Natural killer cell (primary cell): ENCODE results near the gene NRARP. TPM values are rescaled to one million over a fixed set of nuclear protein-coding genes. Genes with fewer than 3 reads are reported as not detected.
A peak's percentile ranks its signal among the peaks of the same experiment; 100 is the strongest.

ENCODE experiments used
- ATAC-seq, 3 donors: fragments of 150-1000 bp in 2 of 3; fragments of 200-7000 bp in 1 of 3; cut with Tn5 transposase; 1 replicate in 1 of 3; 2 replicates in 2 of 3; pipeline ENCODE4 v1.10.0; 2021; ENCODE audit warnings: mild to moderate bottlenecking in 2 of 3, moderate library complexity in 2 of 3
- DNase-seq, 2 donors: peaks; one replicate each; pipeline versions ENCODE4 v3.0.0 to v3.0.0-alpha.2; 2013 to 2021; ENCODE audit warnings: mixed read lengths in 1 of 2
- H3K27ac ChIP-seq: one replicate; pipeline ENCODE4 v1.5.1; 2013; ENCODE audit warnings: mild to moderate bottlenecking, low read length
- H3K27me3 ChIP-seq: one replicate; pipeline ENCODE4 v1.6.1; 2013; ENCODE audit warnings: low read length; ENCODE audit not compliant: control insufficient read depth, insufficient read depth
- H3K36me3 ChIP-seq: one replicate; pipeline ENCODE4 v1.6.1; 2013; ENCODE audit warnings: low read length; ENCODE audit not compliant: control insufficient read depth, insufficient read depth
- H3K4me1 ChIP-seq: one replicate; pipeline ENCODE4 v1.6.1; 2013; ENCODE audit warnings: low read length; ENCODE audit not compliant: control insufficient read depth, insufficient read depth
- H3K4me3 ChIP-seq: one replicate; pipeline ENCODE4 v1.5.1; 2013; ENCODE audit warnings: low read length
- H3K9me3 ChIP-seq: one replicate; pipeline ENCODE4 v1.6.1; 2013; ENCODE audit warnings: low read length; ENCODE audit not compliant: control insufficient read depth, insufficient read depth
- H3K27ac Mint-ChIP-seq, 2 donors: one replicate each; pipeline ENCODE4 v1.8.0; 2022; ENCODE audit warnings: mild to moderate bottlenecking in 2 of 2, mixed read lengths in 2 of 2, moderate library complexity in 1 of 2
- H3K27me3 Mint-ChIP-seq, 2 donors: one replicate each; pipeline ENCODE4 v1.8.0; 2022; ENCODE audit warnings: low read depth in 2 of 2, mixed read lengths in 2 of 2
- H3K36me3 Mint-ChIP-seq: one replicate; pipeline ENCODE4 v1.8.0; 2022; ENCODE audit warnings: mixed read lengths
- H3K4me1 Mint-ChIP-seq, 2 donors: one replicate each; pipeline ENCODE4 v1.8.0; 2022; ENCODE audit warnings: mixed read lengths in 2 of 2
- H3K4me3 Mint-ChIP-seq: one replicate; pipeline ENCODE4 v1.8.0; 2022; ENCODE audit warnings: mild to moderate bottlenecking, moderate library complexity, mixed read lengths
- H3K9me3 Mint-ChIP-seq, 2 donors: one replicate each; pipeline ENCODE4 v1.8.0; 2022; ENCODE audit warnings: mixed read lengths in 2 of 2
- WGBS: methylation state at CpG from one replicate; pipeline ENCODE4 v1.1.7; 2013; ENCODE audit warnings: missing lambda C conversion rate; ENCODE audit not compliant: insufficient coverage; 5-methylcytosine and 5-hydroxymethylcytosine counted together
- intact Hi-C: fragments of 100-400 bp; cut with micrococcal nuclease; formaldehyde crosslinking; loops from one replicate; pipeline ENCODE4 v1.14.2; 2022
- total RNA-seq, 4 donors: library from RNA; stranded (reverse); fragments of 120-200 nt in 1 of 4; gene quantifications; one replicate each; pipeline versions ENCODE4 v1.2.3 to v1.2.4, GENCODE V29; 2013 to 2022
- TF ChIP-seq, protein P1 (sequence below): fragments of 200-600 bp; IDR thresholded peaks from one replicate; pipeline ENCODE4 v1.8.0; 2022; ENCODE audit warnings: antibody characterized with exemption

Gene NRARP
- total RNA-seq, 3 donors from 2014 or later (not counting 1 experiment from before 2014, with no cell fraction given), result 0.88 to 2.3 (median 1.2) TPM

DNA sequence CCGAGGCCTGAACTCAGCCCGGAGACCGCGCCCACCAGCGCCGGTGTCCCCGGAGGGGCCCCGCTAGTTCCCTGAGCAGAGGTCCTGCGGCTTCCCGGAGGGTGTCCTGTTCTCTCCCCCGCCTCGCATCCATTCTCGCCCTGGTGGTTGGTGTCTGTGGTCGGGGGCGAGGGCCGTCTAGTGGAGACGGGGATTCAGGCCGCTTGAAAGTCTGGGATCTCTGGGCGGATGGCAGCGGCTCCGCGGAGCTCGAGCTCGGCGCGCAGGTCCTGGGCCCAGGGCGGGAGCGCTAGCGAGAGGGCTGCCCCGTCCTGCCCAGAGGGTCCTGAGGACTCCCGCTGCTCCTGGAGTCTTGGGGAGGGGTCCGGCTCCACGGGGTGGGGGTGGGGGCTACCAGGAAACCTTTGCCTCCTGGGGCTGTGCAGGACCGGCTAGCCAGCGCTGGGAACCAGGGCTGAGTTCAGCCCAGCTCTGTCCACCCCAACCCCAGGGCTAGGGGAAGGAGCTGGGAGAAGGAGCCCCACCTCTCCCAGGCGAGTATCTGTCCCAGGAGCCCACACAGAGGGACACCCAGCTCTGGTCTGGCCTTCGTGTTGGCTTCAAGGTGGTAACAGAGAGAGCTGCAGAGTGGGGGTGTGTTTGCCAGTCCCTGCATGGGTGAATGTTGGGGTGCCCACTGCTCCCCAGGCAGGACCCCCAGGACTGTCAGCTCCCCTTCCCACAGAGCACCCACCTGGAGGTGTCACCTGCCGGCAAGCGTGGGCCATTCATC lies 20.5 kb downstream of the NRARP start:
- TF ChIP-seq, protein P1, sequence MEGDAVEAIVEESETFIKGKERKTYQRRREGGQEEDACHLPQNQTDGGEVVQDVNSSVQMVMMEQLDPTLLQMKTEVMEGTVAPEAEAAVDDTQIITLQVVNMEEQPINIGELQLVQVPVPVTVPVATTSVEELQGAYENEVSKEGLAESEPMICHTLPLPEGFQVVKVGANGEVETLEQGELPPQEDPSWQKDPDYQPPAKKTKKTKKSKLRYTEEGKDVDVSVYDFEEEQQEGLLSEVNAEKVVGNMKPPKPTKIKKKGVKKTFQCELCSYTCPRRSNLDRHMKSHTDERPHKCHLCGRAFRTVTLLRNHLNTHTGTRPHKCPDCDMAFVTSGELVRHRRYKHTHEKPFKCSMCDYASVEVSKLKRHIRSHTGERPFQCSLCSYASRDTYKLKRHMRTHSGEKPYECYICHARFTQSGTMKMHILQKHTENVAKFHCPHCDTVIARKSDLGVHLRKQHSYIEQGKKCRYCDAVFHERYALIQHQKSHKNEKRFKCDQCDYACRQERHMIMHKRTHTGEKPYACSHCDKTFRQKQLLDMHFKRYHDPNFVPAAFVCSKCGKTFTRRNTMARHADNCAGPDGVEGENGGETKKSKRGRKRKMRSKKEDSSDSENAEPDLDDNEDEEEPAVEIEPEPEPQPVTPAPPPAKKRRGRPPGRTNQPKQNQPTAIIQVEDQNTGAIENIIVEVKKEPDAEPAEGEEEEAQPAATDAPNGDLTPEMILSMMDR, result no peak
- H3K27me3 Mint-ChIP-seq, result no peaks in the 10 kb centered on the region
- DNase-seq (no peak), ATAC-seq (no peak)
- H3K27ac Mint-ChIP-seq, result peak overlapping the region in 1 of 2 donors; percentile 21
- Histone ChIP-seq H3K36me3 (peaks cover 7% of the 10 kb centered on the region), H3K27me3 (no peaks in the 10 kb centered on the region), H3K4me3 (no peak overlapping the region), H3K4me1 (peaks cover 34% of the 10 kb centered on the region), H3K27ac (no peak overlapping the region), H3K9me3 (no peaks in the 10 kb centered on the region)
- no peaks in the 10 kb centered on the region for H3K36me3 Mint-ChIP-seq
- peaks cover 6 to 25% of the 10 kb centered on the region in 2 donors for H3K4me1 Mint-ChIP-seq
- WGBS, result 85% methylated on average over 39 of the region's 39 CpGs
- peak overlapping the region; percentile 38 for H3K4me3 Mint-ChIP-seq
- intact Hi-C loops, result no loop called here
- H3K9me3 Mint-ChIP-seq, result no peaks in the 10 kb centered on the region

DNA sequence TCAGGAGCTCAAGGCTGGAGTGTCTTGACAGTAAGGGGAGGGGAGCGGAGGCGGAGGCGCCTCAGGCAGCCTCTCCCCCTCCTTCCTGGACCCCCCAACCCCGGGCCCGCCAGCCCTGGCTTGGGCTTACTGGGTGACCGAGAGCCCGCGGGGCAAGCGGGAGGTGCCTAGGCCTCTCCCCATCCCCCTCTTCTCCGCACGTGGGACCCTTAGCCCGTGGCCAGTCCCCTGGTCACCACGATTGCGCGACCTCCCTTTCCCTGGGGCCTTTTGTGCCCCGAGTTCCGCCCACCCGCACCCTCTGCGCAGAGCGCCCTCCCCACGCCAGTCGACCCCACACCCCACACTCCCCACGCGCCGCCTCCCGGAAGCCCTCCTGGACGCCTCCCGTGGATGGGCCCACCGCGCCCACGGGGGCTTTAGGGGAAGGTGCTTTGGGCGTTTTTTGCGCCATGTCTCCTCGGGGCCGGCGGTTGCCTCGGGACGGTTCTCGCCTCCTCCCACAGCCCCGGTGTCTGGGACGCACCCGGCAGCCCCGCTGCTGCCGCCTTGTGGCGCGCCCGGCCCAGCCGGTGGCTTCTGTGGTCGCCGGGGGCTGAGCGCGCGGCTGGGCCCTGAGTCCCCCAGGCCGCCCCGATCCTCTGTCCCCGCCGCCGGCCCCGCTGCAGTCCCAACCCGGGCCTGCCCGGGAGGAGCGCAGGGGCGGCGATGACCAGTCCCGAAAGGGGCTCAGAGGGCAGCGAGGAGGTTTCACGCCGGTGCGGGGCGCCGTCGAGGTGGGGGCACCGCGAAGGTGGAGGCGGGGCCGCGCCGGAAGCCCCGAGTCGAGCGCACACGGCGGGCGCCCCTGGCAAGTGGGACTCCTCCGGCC lies 21.4 kb downstream of the NRARP start:
- Mint-ChIP-seq H3K4me3 (no peak overlapping the region), H3K27me3 (no peaks in the 10 kb centered on the region), H3K27ac (no peak overlapping the region), H3K36me3 (no peaks in the 10 kb centered on the region), H3K9me3 (no peaks in the 10 kb centered on the region), H3K4me1 (peaks cover 7 to 29% of the 10 kb centered on the region in 2 donors)
- TF ChIP-seq, protein P1, result peak; percentile 21
- Histone ChIP-seq H3K27ac (no peak overlapping the region), H3K4me1 (peaks cover 38% of the 10 kb centered on the region), H3K4me3 (no peak overlapping the region), H3K9me3 (no peaks in the 10 kb centered on the region), H3K36me3 (peaks cover 7% of the 10 kb centered on the region), H3K27me3 (no peaks in the 10 kb centered on the region)
- 45% methylated on average over 82 of the region's 85 CpGs for WGBS
- ATAC-seq (peak; percentile 31 to 66 (median 34)), DNase-seq (peak in 1 of 2 donors; percentile 32)
- intact Hi-C loops, result no loop called here

DNA sequence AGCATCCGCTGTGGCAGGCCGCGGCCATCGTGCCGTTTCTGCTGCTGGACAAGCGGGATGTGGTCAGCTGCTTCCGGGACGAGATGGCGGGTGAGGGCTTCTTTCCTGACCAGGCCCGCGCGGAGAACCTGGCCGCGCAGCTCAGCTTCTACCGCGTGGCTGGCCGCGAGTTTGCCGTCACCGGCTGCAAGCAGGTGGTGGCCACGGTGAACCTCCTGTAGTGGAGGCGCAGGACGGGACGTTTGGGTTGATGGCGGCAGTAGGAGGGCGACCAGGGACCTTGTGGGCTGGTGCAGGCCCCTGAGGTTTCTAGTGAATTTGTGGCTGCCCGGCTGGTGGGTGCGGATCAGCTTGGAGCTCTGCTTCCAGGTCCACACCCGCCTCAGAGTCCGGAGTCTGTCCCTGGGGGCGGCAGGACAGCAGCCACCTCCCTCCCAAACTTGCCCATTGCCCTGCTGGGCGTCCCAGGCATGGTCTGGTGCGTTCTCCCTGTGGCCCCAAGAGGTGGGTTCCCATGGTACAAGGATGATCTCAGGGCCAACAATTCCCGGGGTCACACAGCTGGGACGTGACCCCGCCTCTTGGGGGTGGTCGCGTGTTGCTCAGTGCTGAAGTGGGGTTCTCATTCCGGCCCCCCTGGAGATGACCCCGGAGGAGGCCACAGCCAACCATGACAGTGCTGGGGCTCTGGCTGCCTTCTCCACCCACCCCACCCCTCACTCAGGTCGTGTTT lies 22.2 kb downstream of the NRARP start:
- Mint-ChIP-seq H3K4me1 (peaks cover 13 to 37% of the 10 kb centered on the region in 2 donors), H3K27ac (no peak overlapping the region), H3K9me3 (no peaks in the 10 kb centered on the region), H3K4me3 (peak overlapping the region; percentile 42), H3K36me3 (no peaks in the 10 kb centered on the region), H3K27me3 (no peaks in the 10 kb centered on the region)
- DNase-seq (no peak), ATAC-seq (no peak)
- Histone ChIP-seq H3K4me3 (no peak overlapping the region), H3K4me1 (peaks cover 43% of the 10 kb centered on the region), H3K27ac (no peak overlapping the region), H3K9me3 (no peaks in the 10 kb centered on the region), H3K27me3 (no peaks in the 10 kb centered on the region), H3K36me3 (peaks cover 7% of the 10 kb centered on the region)
- 94% methylated on average over 40 of the region's 41 CpGs for WGBS
- TF ChIP-seq, protein P1, result no peak
- intact Hi-C loops, result no loop called here
